Neural progenitor cell (in vitro differentiated cells): Measurements from ENCODE around the gene ZFP69B.

ENCODE experiments used
- CTCF ChIP-seq: fragments of 200-600 bp; sonication (generic); IDR thresholded peaks from 2 replicates; pipeline ENCODE4 v1.5.1; 2017; ENCODE audit warnings: antibody characterized with exemption, mild to moderate bottlenecking
- EZH2phosphoT487 ChIP-seq: fragments of 200-600 bp; sonication (generic); IDR thresholded peaks from 2 replicates; pipeline ENCODE4 v1.6.1; 2017; ENCODE audit warnings: antibody characterized with exemption

- TF ChIP-seq CTCF (no peak), EZH2phosphoT487 (no peak)
Measured at GRCh38 chr1:40407453-40407852, 42.8 kb upstream of the ZFP69B start.
